ENCODE results near the gene SAP30. TPM values are rescaled to one million over a fixed set of nuclear protein-coding genes. Genes with fewer than 3 reads are reported as not detected.
A peak's percentile ranks its signal among the peaks of the same experiment; 100 is the strongest.

The SAP30 gene
- total and polyA plus RNA-seq, 2 experiments from 2014 or later, result 16.5 to 28.2 TPM

- no peaks in the 10 kb centered on the region for H4K20me1 ChIP-seq (ENCODE audit: insufficient read depth, poor library complexity, severe bottlenecking)
- H3K27ac ChIP-seq, result no peak overlapping the region
- no peak overlapping the region for H2AFZ ChIP-seq
- H3K9me3 ChIP-seq (ENCODE audit: low read depth), result no peaks in the 10 kb centered on the region
- no peak for TF ChIP-seq CTCF (IDR thresholded peaks at IDR 0.05; ENCODE audit: poor library complexity)
- no peak for TF ChIP-seq EZH2phosphoT487 (IDR thresholded peaks at IDR 0.05; ENCODE audit: low read depth, severe bottlenecking, unreplicated experiment)
- TF ChIP-seq EZH2 (IDR thresholded peaks at IDR 0.05; ENCODE audit: borderline replicate concordance), result no peak
- H3K4me3 ChIP-seq, result no peak overlapping the region
- no peak for DNase-seq (ENCODE audit: low spot score)
- 18% methylated on average over 2 of the region's 2 CpGs for WGBS (ENCODE audit: low lambda C conversion rate, missing lambda C conversion rate)
- H3K36me3 ChIP-seq (replicated peaks; ENCODE audit: insufficient read depth, low read depth), result no peaks in the 10 kb centered on the region
- H3K4me1 ChIP-seq (ENCODE audit: insufficient read depth), result no peaks in the 10 kb centered on the region
- no peaks in the 10 kb centered on the region for H3K9me2 ChIP-seq (replicated peaks; ENCODE audit: insufficient read depth)
- peaks cover 4% of the 10 kb centered on the region for H3K27me3 ChIP-seq
- no peak overlapping the region for H3K4me2 ChIP-seq
- H3K79me2 ChIP-seq, result no peaks in the 10 kb centered on the region
Observed at GRCh38 chr4:173357939-173358338, 12.8 kb upstream of the SAP30 start.

GRCh38 chr4:173360587-173361221, 10.1 kb upstream of the SAP30 start:
- DNase-seq (ENCODE audit: low spot score), result peak; percentile 6
- 70% methylated on average over 5 of the region's 5 CpGs for WGBS (ENCODE audit: low lambda C conversion rate, missing lambda C conversion rate)
- no peaks in the 10 kb centered on the region for H3K9me2 ChIP-seq (replicated peaks; ENCODE audit: insufficient read depth)
- TF ChIP-seq CTCF (IDR thresholded peaks at IDR 0.05; ENCODE audit: poor library complexity) (peak; percentile 31), EZH2phosphoT487 (IDR thresholded peaks at IDR 0.05; ENCODE audit: low read depth, severe bottlenecking, unreplicated experiment) (no peak), EZH2 (IDR thresholded peaks at IDR 0.05; ENCODE audit: borderline replicate concordance) (no peak)
- H3K27me3 ChIP-seq, result peaks cover 4% of the 10 kb centered on the region
- H3K4me1 ChIP-seq (ENCODE audit: insufficient read depth), result no peaks in the 10 kb centered on the region
- H2AFZ ChIP-seq, result no peak overlapping the region
- H3K27ac ChIP-seq, result no peak overlapping the region
- H3K4me3 ChIP-seq, result no peak overlapping the region
- no peaks in the 10 kb centered on the region for H3K36me3 ChIP-seq (replicated peaks; ENCODE audit: insufficient read depth, low read depth)
- H3K79me2 ChIP-seq, result no peaks in the 10 kb centered on the region
- no peak overlapping the region for H3K4me2 ChIP-seq
- no peaks in the 10 kb centered on the region for H4K20me1 ChIP-seq (ENCODE audit: insufficient read depth, poor library complexity, severe bottlenecking)
- H3K9me3 ChIP-seq (ENCODE audit: low read depth), result no peaks in the 10 kb centered on the region

GRCh38 chr4:173362666-173363065, 8.1 kb upstream of the SAP30 start:
- Histone ChIP-seq H3K27ac (no peak overlapping the region), H2AFZ (no peak overlapping the region), H4K20me1 (ENCODE audit: insufficient read depth, poor library complexity, severe bottlenecking) (no peaks in the 10 kb centered on the region), H3K4me1 (ENCODE audit: insufficient read depth) (no peaks in the 10 kb centered on the region), H3K79me2 (no peaks in the 10 kb centered on the region), H3K27me3 (peaks cover 4% of the 10 kb centered on the region), H3K4me3 (no peak overlapping the region), H3K36me3 (replicated peaks; ENCODE audit: insufficient read depth, low read depth) (no peaks in the 10 kb centered on the region), H3K9me3 (ENCODE audit: low read depth) (no peaks in the 10 kb centered on the region), H3K4me2 (no peak overlapping the region), H3K9me2 (replicated peaks; ENCODE audit: insufficient read depth) (no peaks in the 10 kb centered on the region)
- TF ChIP-seq CTCF (IDR thresholded peaks at IDR 0.05; ENCODE audit: poor library complexity) (no peak), EZH2 (IDR thresholded peaks at IDR 0.05; ENCODE audit: borderline replicate concordance) (no peak), EZH2phosphoT487 (IDR thresholded peaks at IDR 0.05; ENCODE audit: low read depth, severe bottlenecking, unreplicated experiment) (no peak)
- DNase-seq (ENCODE audit: low spot score), result no peak
- 93% methylated on average over 3 of the region's 3 CpGs for WGBS (ENCODE audit: low lambda C conversion rate, missing lambda C conversion rate)
